Ishikawa (cell line): ENCODE measurements around the gene CKAP5.

Experiments used
- CEBPB ChIP-seq: IDR thresholded peaks from 2 replicates; pipeline ENCODE4 v1.6.1; 2012
- CREB1 ChIP-seq: IDR thresholded peaks from 2 replicates; pipeline ENCODE4 v1.6.1; 2012; ENCODE audit warnings: low read depth
- EP300 ChIP-seq: IDR thresholded peaks from 2 replicates; pipeline ENCODE4 v1.6.1; 2012; ENCODE audit warnings: borderline replicate concordance
- FOXM1 ChIP-seq: IDR thresholded peaks from 2 replicates; pipeline ENCODE4 v1.6.1; 2012; ENCODE audit warnings: low read depth, borderline replicate concordance
- NFIC ChIP-seq: IDR thresholded peaks from 2 replicates; pipeline ENCODE4 v1.6.1; 2012
- RAD21 ChIP-seq: IDR thresholded peaks from 2 replicates; pipeline ENCODE4 v1.6.1; 2012; ENCODE audit warnings: low read depth
- TAF1 ChIP-seq: IDR thresholded peaks from 2 replicates; pipeline ENCODE4 v1.6.1; 2012; ENCODE audit warnings: low read depth, mild to moderate bottlenecking
- TCF12 ChIP-seq: IDR thresholded peaks from 2 replicates; pipeline ENCODE4 v1.6.1; 2012; ENCODE audit warnings: low read depth
- YY1 ChIP-seq: IDR thresholded peaks from 2 replicates; pipeline ENCODE4 v1.6.1; 2012; ENCODE audit warnings: low read depth
- ZBTB7A ChIP-seq: IDR thresholded peaks from 2 replicates; pipeline ENCODE4 v1.6.1; 2012; ENCODE audit warnings: low read depth
- TF ChIP-seq, protein P1 (sequence below): IDR thresholded peaks from 2 replicates; pipeline ENCODE4 v1.6.1; 2012

DNA sequence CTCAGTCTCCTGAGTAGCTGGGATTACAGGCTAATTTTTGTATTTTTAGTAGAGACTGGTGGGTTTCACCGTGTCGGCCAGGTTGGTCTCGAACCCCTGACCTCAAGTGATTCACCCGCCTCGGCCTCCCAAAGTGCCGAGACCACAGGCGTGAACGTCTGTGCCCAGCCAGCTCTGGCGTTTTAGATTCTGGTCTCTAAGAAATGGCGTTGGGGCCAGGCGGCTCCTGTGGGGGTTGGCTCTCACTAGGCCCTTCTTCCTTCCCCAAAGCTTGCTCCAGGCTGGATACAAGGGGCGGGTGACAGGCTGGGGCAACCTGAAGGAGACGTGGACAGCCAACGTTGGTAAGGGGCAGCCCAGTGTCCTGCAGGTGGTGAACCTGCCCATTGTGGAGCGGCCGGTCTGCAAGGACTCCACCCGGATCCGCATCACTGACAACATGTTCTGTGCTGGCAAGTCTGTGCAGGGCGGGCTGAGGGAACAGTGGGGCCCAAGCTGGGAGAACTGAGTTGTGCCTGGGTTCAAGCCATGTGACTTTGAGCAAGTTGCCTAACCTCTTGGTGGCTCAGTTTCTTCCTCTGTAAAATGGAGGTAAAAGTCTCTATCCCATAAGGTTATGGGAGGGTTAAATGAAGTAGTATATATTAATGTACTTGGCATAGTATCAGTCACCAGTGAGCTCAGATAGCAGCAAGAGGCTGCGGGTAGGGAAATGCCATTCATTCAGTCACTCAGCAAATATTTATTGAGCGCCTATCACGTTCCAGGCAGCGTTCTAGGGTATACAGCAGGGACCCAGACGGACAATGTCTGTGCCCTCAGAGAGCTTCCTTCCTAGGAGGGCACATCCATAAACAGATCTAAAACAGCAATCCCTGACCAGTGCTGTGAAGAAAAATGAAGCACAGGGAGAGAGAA lies 116.7 kb downstream of the CKAP5 start:
- TF ChIP-seq CEBPB (no peak), RAD21 (no peak), TAF1 (no peak), EP300 (no peak), NFIC (no peak), CREB1 (no peak), YY1 (no peak), FOXM1 (no peak), TCF12 (no peak), ZBTB7A (no peak)
- TF ChIP-seq, protein P1, sequence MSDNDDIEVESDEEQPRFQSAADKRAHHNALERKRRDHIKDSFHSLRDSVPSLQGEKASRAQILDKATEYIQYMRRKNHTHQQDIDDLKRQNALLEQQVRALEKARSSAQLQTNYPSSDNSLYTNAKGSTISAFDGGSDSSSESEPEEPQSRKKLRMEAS: no peak
